ENCODE measurements around the gene OR2V1. TPM values are rescaled to one million over a fixed set of nuclear protein-coding genes. Genes with fewer than 3 reads are reported as not detected.

OR2V1 gene, protein sequence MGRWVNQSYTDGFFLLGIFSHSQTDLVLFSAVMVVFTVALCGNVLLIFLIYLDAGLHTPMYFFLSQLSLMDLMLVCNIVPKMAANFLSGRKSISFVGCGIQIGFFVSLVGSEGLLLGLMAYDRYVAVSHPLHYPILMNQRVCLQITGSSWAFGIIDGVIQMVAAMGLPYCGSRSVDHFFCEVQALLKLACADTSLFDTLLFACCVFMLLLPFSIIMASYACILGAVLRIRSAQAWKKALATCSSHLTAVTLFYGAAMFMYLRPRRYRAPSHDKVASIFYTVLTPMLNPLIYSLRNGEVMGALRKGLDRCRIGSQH
- total RNA-seq (2016; rRNA removed; fragmentation: Illumina TruSeq; extraction: Trizol) (not detected in 2 replicates), polyA plus RNA-seq (2011; rRNA removed) (not detected in 2 replicates), polyA minus RNA-seq (2011; rRNA and poly(A)+ RNA removed; ENCODE audit: low replicate concordance) (not detected in 2 replicates), Bru-seq, nascent RNA (not detected), BruChase-seq, experiment 1, labeled RNA remaining after a 6-hour chase (not detected), BruChase-seq, experiment 2, labeled RNA remaining after a 2-hour chase (not detected)
- not detected in 2 replicates for total RNA-seq (2016; cell fraction: cytosol; rRNA removed; fragmentation: Illumina TruSeq; extraction: Trizol; ENCODE audit: low read depth)
- total RNA-seq (2016; cell fraction: insoluble cytoplasmic fraction; rRNA removed; fragmentation: Illumina TruSeq; extraction: Trizol): not detected in 2 replicates
- not detected in 2 replicates for total RNA-seq (2016; cell fraction: membrane; rRNA removed; fragmentation: Illumina TruSeq; extraction: Trizol)
- total RNA-seq (2016; cell fraction: nucleus; rRNA removed; fragmentation: Illumina TruSeq; extraction: Trizol): not detected in 2 replicates
- not detected in 2 replicates for polyA plus RNA-seq (2011; cell fraction: cytosol; rRNA removed)
- polyA plus RNA-seq (2011; cell fraction: nucleus; rRNA removed): not detected in 2 replicates
- polyA plus RNA-seq (2012): not detected in 2 replicates
- not detected in 2 replicates for polyA plus RNA-seq (2016; cell fraction: cytosol; fragmentation: Illumina TruSeq; extraction: Trizol; ENCODE audit: low read depth)
- not detected in 2 replicates for polyA plus RNA-seq (2016; cell fraction: insoluble cytoplasmic fraction; fragmentation: Illumina TruSeq; extraction: Trizol; ENCODE audit: low read depth)
- polyA plus RNA-seq (2016; cell fraction: membrane; fragmentation: Illumina TruSeq; extraction: Trizol; ENCODE audit: low read depth): not detected in 2 replicates
- not detected in 2 replicates for polyA plus RNA-seq (2016; cell fraction: nucleus; fragmentation: Illumina TruSeq; extraction: Trizol; ENCODE audit: insufficient read depth, low read depth)
- not detected in 2 replicates for polyA minus RNA-seq (2011; cell fraction: cytosol; rRNA and poly(A)+ RNA removed)
- polyA minus RNA-seq (2011; cell fraction: nucleus; rRNA and poly(A)+ RNA removed): not detected in 2 replicates
- long read RNA-seq, experiment 1: 0 reads
- long read RNA-seq, experiment 2: 0 reads

DNA sequence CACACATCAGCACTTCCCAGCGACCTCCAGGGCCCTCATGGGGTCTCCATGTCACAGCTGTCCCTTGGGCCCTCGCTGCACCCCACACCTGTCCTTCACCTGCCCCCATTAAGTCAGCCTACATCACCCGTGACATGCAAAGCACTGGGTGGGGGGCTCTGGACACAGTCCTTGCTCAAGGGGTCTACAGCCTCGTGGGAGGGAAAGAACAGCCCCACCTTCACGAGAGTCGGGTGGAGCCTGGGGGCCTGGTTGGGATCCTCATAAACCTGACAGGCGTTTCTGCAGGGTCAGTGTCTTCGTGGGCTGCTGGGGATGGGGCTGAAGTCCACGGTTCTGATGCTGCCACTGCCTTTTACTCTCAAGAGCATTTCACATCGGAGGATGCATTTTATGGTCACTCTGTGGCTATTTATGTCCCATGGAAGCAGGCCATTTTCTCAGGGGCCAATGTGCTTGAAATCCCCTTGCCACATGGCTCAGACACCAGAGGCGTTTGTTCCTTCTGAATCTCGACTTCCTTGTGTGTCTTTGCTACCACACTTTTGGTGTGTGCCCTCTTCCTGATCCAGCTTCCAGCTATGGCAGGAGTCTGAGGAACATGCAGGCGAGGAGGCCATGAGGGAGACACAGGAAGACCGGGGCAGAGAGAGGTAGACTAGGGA is at the start of gene OR2V1:
Gene OR2V1, minus strand, starts transcription at position 338 of the 665 bp plus-strand sequence. CDS start 5,865 bp downstream, outside the sequence.
- no peaks in the 10 kb centered on the region for H3K9me3 ChIP-seq (ENCODE audit: low read length)
- no peak within 1 kb of the TSS for H3K4me2 ChIP-seq (ENCODE audit: low read depth, low read length)
- peaks cover 13 to 72% of the 10 kb centered on the region in 2 experiments; a peak in 4 of 5 replicates for H3K27me3 ChIP-seq (ENCODE audit: control insufficient read depth in 1 of 2, insufficient read depth in 2 of 2, low read length in 2 of 2)
- no TSS peak for BruUV-seq (replicated peaks)
- intact Hi-C loops (cut with micrococcal nuclease; ENCODE audit: unreplicated experiment): no loop called here
- H2AFZ ChIP-seq (ENCODE audit: low read length): no peak within 1 kb of the TSS
- in situ Hi-C loops (cut with HindIII; ENCODE audit: extremely low pct_ligation_motif_present, low pct_unique_long_range_greater_than_20kb): no loop called here
- no peak within 1 kb of the TSS for H3K4me3 ChIP-seq (replicated peaks in 1 of 3; ENCODE audit: insufficient read depth in 1 of 3, low read depth in 2 of 3, low read length in 3 of 3)
- ChIA-PET CTCF (ENCODE audit: low intra/inter-chr PET ratio, low total read pairs) (no interaction called here), POLR2A (no interaction called here)
- no peak within 1 kb of the TSS for H3K9ac ChIP-seq (ENCODE audit: insufficient read depth, low read depth, low read length)
- ATAC-seq (no peak), DNase-seq (ENCODE audit: low spot score) (no peak), FAIRE-seq (no peak)
- no peaks in the 10 kb centered on the region for H3K79me2 ChIP-seq (ENCODE audit: insufficient read depth, low read length)
- H3K36me3 ChIP-seq (replicated peaks in 1 of 2; ENCODE audit: control insufficient read depth in 1 of 2, insufficient read depth in 2 of 2, low read length in 2 of 2): no peaks in the 10 kb centered on the region
- no peak within 1 kb of the TSS for H3K27ac ChIP-seq (ENCODE audit: extremely low read length, insufficient read depth, low read length)
- H4K20me1 ChIP-seq (ENCODE audit: insufficient read depth, low read length): no peaks in the 10 kb centered on the region
- H3K4me1 ChIP-seq (ENCODE audit: insufficient read depth, low read length): no peaks in the 10 kb centered on the region
- 0% methylated on average over 8 of the region's 14 CpGs for WGBS (ENCODE audit: low lambda C conversion rate)
- TF ChIP-seq EEA1 (CRISPR knock-in tag; IDR thresholded peaks at IDR 0.05; ENCODE audit: borderline replicate concordance): no peak
- TF ChIP-seq MXD4 (CRISPR knock-in tag; IDR thresholded peaks at IDR 0.05): no peak
- TF ChIP-seq ZNF12 (CRISPR knock-in tag; IDR thresholded peaks at IDR 0.05): no peak
- no peak for TF ChIP-seq CBX1 (IDR thresholded peaks at IDR 0.05; ENCODE audit: low read depth)
- TF ChIP-seq, protein P1, sequence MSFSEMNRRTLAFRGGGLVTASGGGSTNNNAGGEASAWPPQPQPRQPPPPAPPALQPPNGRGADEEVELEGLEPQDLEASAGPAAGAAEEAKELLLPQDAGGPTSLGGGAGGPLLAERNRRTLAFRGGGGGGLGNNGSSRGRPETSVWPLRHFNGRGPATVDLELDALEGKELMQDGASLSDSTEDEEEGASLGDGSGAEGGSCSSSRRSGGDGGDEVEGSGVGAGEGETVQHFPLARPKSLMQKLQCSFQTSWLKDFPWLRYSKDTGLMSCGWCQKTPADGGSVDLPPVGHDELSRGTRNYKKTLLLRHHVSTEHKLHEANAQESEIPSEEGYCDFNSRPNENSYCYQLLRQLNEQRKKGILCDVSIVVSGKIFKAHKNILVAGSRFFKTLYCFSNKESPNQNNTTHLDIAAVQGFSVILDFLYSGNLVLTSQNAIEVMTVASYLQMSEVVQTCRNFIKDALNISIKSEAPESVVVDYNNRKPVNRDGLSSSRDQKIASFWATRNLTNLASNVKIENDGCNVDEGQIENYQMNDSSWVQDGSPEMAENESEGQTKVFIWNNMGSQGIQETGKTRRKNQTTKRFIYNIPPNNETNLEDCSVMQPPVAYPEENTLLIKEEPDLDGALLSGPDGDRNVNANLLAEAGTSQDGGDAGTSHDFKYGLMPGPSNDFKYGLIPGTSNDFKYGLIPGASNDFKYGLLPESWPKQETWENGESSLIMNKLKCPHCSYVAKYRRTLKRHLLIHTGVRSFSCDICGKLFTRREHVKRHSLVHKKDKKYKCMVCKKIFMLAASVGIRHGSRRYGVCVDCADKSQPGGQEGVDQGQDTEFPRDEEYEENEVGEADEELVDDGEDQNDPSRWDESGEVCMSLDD (CRISPR knock-in tag; IDR thresholded peaks at IDR 0.05; ENCODE audit: borderline replicate concordance): no peak
- TF ChIP-seq PAWR (CRISPR knock-in tag; IDR thresholded peaks at IDR 0.05; ENCODE audit: borderline replicate concordance): no peak
- TF ChIP-seq ZNF234 (CRISPR knock-in tag; conservative IDR thresholded peaks at IDR 0.05): no peak
- TF ChIP-seq ZNF839 (CRISPR knock-in tag; IDR thresholded peaks at IDR 0.05; ENCODE audit: borderline replicate concordance): no peak
- no peak for TF ChIP-seq ZNF441 (CRISPR knock-in tag; IDR thresholded peaks at IDR 0.05; ENCODE audit: borderline replicate concordance)
- TF ChIP-seq, protein P2, sequence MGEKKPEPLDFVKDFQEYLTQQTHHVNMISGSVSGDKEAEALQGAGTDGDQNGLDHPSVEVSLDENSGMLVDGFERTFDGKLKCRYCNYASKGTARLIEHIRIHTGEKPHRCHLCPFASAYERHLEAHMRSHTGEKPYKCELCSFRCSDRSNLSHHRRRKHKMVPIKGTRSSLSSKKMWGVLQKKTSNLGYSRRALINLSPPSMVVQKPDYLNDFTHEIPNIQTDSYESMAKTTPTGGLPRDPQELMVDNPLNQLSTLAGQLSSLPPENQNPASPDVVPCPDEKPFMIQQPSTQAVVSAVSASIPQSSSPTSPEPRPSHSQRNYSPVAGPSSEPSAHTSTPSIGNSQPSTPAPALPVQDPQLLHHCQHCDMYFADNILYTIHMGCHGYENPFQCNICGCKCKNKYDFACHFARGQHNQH (CRISPR knock-in tag; IDR thresholded peaks at IDR 0.05): no peak
- TF ChIP-seq, protein P3, sequence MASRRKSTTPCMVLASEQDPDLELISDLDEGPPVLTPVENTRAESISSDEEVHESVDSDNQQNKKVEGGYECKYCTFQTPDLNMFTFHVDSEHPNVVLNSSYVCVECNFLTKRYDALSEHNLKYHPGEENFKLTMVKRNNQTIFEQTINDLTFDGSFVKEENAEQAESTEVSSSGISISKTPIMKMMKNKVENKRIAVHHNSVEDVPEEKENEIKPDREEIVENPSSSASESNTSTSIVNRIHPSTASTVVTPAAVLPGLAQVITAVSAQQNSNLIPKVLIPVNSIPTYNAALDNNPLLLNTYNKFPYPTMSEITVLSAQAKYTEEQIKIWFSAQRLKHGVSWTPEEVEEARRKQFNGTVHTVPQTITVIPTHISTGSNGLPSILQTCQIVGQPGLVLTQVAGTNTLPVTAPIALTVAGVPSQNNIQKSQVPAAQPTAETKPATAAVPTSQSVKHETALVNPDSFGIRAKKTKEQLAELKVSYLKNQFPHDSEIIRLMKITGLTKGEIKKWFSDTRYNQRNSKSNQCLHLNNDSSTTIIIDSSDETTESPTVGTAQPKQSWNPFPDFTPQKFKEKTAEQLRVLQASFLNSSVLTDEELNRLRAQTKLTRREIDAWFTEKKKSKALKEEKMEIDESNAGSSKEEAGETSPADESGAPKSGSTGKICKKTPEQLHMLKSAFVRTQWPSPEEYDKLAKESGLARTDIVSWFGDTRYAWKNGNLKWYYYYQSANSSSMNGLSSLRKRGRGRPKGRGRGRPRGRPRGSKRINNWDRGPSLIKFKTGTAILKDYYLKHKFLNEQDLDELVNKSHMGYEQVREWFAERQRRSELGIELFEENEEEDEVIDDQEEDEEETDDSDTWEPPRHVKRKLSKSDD (CRISPR knock-in tag; IDR thresholded peaks at IDR 0.05; ENCODE audit: low read depth): no peak
- no peak for TF ChIP-seq ZFAT (CRISPR knock-in tag; conservative IDR thresholded peaks at IDR 0.05)
